IMR-90 (cell line): Measurements from ENCODE around the gene DBN1. TPM values are rescaled to one million over a fixed set of nuclear protein-coding genes. Genes with fewer than 3 reads are reported as not detected.

Source experiments
- ATAC-seq: fragments of 200-7000 bp; cut with Tn5 transposase; 2 replicates; pipeline ENCODE4 v1.9.1; 2020; ENCODE audit warnings: low read depth, mild to moderate bottlenecking, moderate library complexity
- BruUV-seq: library from RNA; stranded (reverse); fragments of 400-500 nt; replicated peaks from 2 replicates; lab custom pipeline; 2021; lab: Mats Ljungman, UMichigan
- CTCF ChIA-PET: fragments of 300-600 bp; formaldehyde crosslinking; extraction: SDS; loops from one replicate; lab custom pipeline; 2021; ENCODE audit warnings: antibody characterized with exemption; lab: Yijun Ruan, JAX
- POLR2A ChIA-PET: fragments of 300-600 bp; sonication (Branson Sonifier 250); formaldehyde crosslinking; loops from one replicate; lab custom pipeline; 2022; ENCODE audit warnings: antibody characterized with exemption; ENCODE audit not compliant: unreplicated experiment; lab: Charles Lee
- DNase-seq: peaks from one replicate; pipeline ENCODE4 v3.0.0; 2013
- H2AFZ ChIP-seq: replicated peaks from 2 replicates; pipeline ENCODE3; 2013; ENCODE audit warnings: low read length, mild to moderate bottlenecking; ENCODE audit not compliant: poor library complexity
- H2AK5ac ChIP-seq: 2 replicates; pipeline ENCODE4 v1.6.1; 2013; ENCODE audit warnings: low read depth, low read length, inconsistent platforms
- H2AK9ac ChIP-seq: replicated peaks from 2 replicates; pipeline ENCODE3; 2013; ENCODE audit warnings: mild to moderate bottlenecking, low read depth, low read length, moderate library complexity; ENCODE audit not compliant: poor library complexity
- H2BK120ac ChIP-seq: 2 replicates; pipeline ENCODE4 v1.6.1; 2013; ENCODE audit warnings: low read depth, low read length, inconsistent platforms
- H2BK15ac ChIP-seq: 3 replicates; pipeline ENCODE4 v1.6.1; 2013; ENCODE audit warnings: low read depth, low read length, inconsistent platforms
- H2BK20ac ChIP-seq: 2 replicates; pipeline ENCODE4 v1.6.1; 2013; ENCODE audit warnings: low read depth, mild to moderate bottlenecking, inconsistent platforms, low read length, moderate library complexity
- H2BK5ac ChIP-seq: 2 replicates; pipeline ENCODE4 v1.6.1; 2013; ENCODE audit warnings: mild to moderate bottlenecking, low read depth, low read length, inconsistent platforms; ENCODE audit not compliant: poor library complexity, severe bottlenecking
- H3K14ac ChIP-seq: replicated peaks from 2 replicates; pipeline ENCODE4 v1.6.1; 2013; ENCODE audit warnings: low read depth, low read length, inconsistent platforms
- H3K18ac ChIP-seq: 2 replicates; pipeline ENCODE4 v1.6.1; 2013; ENCODE audit warnings: low read depth, low read length, control low read depth
- H3K23ac ChIP-seq: 2 replicates; pipeline ENCODE4 v1.6.1; 2013; ENCODE audit warnings: low read depth, low read length, inconsistent platforms
- H3K27ac ChIP-seq: 2 replicates; pipeline ENCODE4 v1.5.1; 2013; ENCODE audit warnings: mild to moderate bottlenecking, control low read depth, low read length; ENCODE audit not compliant: insufficient read depth
- H3K27me3 ChIP-seq: 2 replicates; pipeline ENCODE4 v1.6.1; 2013; ENCODE audit warnings: low read length; ENCODE audit not compliant: control insufficient read depth, insufficient read depth
- H3K36me3 ChIP-seq: 2 replicates; pipeline ENCODE4 v1.6.1; 2013; ENCODE audit warnings: low read length, mixed read lengths; ENCODE audit not compliant: control insufficient read depth, insufficient read depth
- H3K4ac ChIP-seq: 2 replicates; pipeline ENCODE4 v1.6.1; 2013; ENCODE audit warnings: low read depth, low read length, inconsistent platforms
- H3K4me1 ChIP-seq: 2 replicates; pipeline ENCODE4 v1.6.1; 2013; ENCODE audit warnings: low read length, mixed read lengths; ENCODE audit not compliant: control insufficient read depth, insufficient read depth
- H3K4me2 ChIP-seq: 2 replicates; pipeline ENCODE4 v1.6.1; 2013; ENCODE audit warnings: low read depth, mild to moderate bottlenecking, control low read depth, low read length, moderate library complexity
- H3K4me3 ChIP-seq: 2 replicates; pipeline ENCODE4 v1.5.1; 2013; ENCODE audit warnings: low read depth, mild to moderate bottlenecking, control low read depth, low read length, moderate library complexity; ENCODE audit not compliant: insufficient read depth
- H3K56ac ChIP-seq: 2 replicates; pipeline ENCODE4 v1.6.1; 2013; ENCODE audit warnings: low read length, inconsistent platforms; ENCODE audit not compliant: insufficient read depth; ENCODE audit errors: extremely low read depth
- H3K79me1 ChIP-seq, 2 experiments: 2 replicates each; pipeline ENCODE4 v1.6.1; 2013; ENCODE audit warnings: low read length in 2 of 2, inconsistent platforms in 1 of 2, low read depth in 1 of 2
- H3K9ac ChIP-seq: 2 replicates; pipeline ENCODE4 v1.6.1; 2013; ENCODE audit warnings: low read depth, low read length, control low read depth
- H3K9me1 ChIP-seq: 2 replicates; pipeline ENCODE4 v1.6.1; 2013; ENCODE audit warnings: low read length, inconsistent platforms; ENCODE audit not compliant: insufficient read depth
- H3K9me3 ChIP-seq: 2 replicates; pipeline ENCODE4 v1.6.1; 2013; ENCODE audit warnings: low read length; ENCODE audit not compliant: control insufficient read depth, insufficient read depth
- H4K20me1 ChIP-seq: 2 replicates; pipeline ENCODE4 v1.6.1; 2013; ENCODE audit warnings: low read length, inconsistent platforms; ENCODE audit not compliant: insufficient read depth
- H4K5ac ChIP-seq: 2 replicates; pipeline ENCODE4 v1.6.1; 2013; ENCODE audit warnings: mild to moderate bottlenecking, low read depth, low read length, control low read depth
- H4K8ac ChIP-seq, 2 experiments: 2 replicates each; pipeline ENCODE4 v1.6.1; 2013; ENCODE audit warnings: low read depth in 2 of 2, low read length in 2 of 2, control low read depth in 1 of 2, inconsistent platforms in 1 of 2
- H4K91ac ChIP-seq: 2 replicates; pipeline ENCODE4 v1.6.1; 2013; ENCODE audit warnings: low read depth, low read length, inconsistent platforms; ENCODE audit not compliant: insufficient read depth
- BHLHE40 ChIP-seq: fragments of 150-350 bp; IDR thresholded peaks from 2 replicates; pipeline ENCODE4 v1.6.1; 2016; ENCODE audit warnings: mild to moderate bottlenecking, low read depth, low read length
- CEBPB ChIP-seq: IDR thresholded peaks from 2 replicates; pipeline ENCODE4 v1.6.1; 2012; ENCODE audit warnings: low read depth, low read length, improper control_type of control experiment
- CHD1 ChIP-seq: IDR thresholded peaks from 2 replicates; pipeline ENCODE4 v1.6.1; 2012; ENCODE audit warnings: low read depth, low read length, improper control_type of control experiment
- CTCF ChIP-seq: conservative IDR thresholded peaks from 2 replicates; pipeline ENCODE4 v1.5.1; 2012; ENCODE audit warnings: mild to moderate bottlenecking, low read depth, low read length, improper control_type of control experiment
- ELK1 ChIP-seq: fragments of 150-350 bp; IDR thresholded peaks from 2 replicates; pipeline ENCODE4 v1.6.1; 2016; ENCODE audit warnings: low read depth, mild to moderate bottlenecking, low read length, moderate library complexity, borderline replicate concordance
- FOS ChIP-seq: fragments of 150-350 bp; IDR thresholded peaks from 2 replicates; pipeline ENCODE4 v1.6.1; 2016; ENCODE audit warnings: low read depth, low read length
- MAFK ChIP-seq: IDR thresholded peaks from 2 replicates; pipeline ENCODE4 v1.6.1; 2012; ENCODE audit warnings: low read depth, low read length, improper control_type of control experiment
- MAZ ChIP-seq: IDR thresholded peaks from 2 replicates; pipeline ENCODE4 v1.6.1; 2012; ENCODE audit warnings: low read depth, mild to moderate bottlenecking, low read length, improper control_type of control experiment, moderate library complexity, borderline replicate concordance
- MXI1 ChIP-seq: IDR thresholded peaks from 2 replicates; pipeline ENCODE4 v1.6.1; 2012; ENCODE audit warnings: low read depth, mild to moderate bottlenecking, low read length, moderate library complexity, borderline replicate concordance
- NFE2L2 ChIP-seq: fragments of 150-350 bp; IDR thresholded peaks from 2 replicates; pipeline ENCODE4 v1.6.1; 2016; ENCODE audit warnings: low read depth, mild to moderate bottlenecking, low read length
- POLR2A ChIP-seq: IDR thresholded peaks from 2 replicates; pipeline ENCODE4 v1.6.1; 2012; ENCODE audit warnings: mild to moderate bottlenecking, low read depth, low read length
- RAD21 ChIP-seq: IDR thresholded peaks from 2 replicates; pipeline ENCODE4 v1.6.1; 2012; ENCODE audit warnings: low read length, improper control_type of control experiment
- RCOR1 ChIP-seq: IDR thresholded peaks from 2 replicates; pipeline ENCODE4 v1.6.1; 2012; ENCODE audit warnings: mild to moderate bottlenecking, low read length, improper control_type of control experiment; ENCODE audit not compliant: insufficient replicate concordance
- RFX5 ChIP-seq: IDR thresholded peaks from 2 replicates; pipeline ENCODE4 v1.8.0; 2012; ENCODE audit warnings: low read depth, mild to moderate bottlenecking, low read length, moderate library complexity
- SMC3 ChIP-seq: fragments of 150-350 bp; IDR thresholded peaks from 2 replicates; pipeline ENCODE4 v1.6.1; 2016; ENCODE audit warnings: low read depth, mild to moderate bottlenecking, antibody characterized with exemption, low read length, moderate library complexity
- WGBS, 2 experiments: methylation state at CpG; one replicate each; pipeline versions ENCODE4 v1.1.5 to v1.1.7; 2013; ENCODE audit warnings: missing lambda C conversion rate in 2 of 2; ENCODE audit not compliant: insufficient read length in 1 of 2; ENCODE audit errors: extremely low coverage in 2 of 2; 5-methylcytosine and 5-hydroxymethylcytosine counted together
- dilution Hi-C: fragments of 300-500 bp; cut with HindIII; formaldehyde crosslinking; loops from one replicate; pipeline ENCODE4 v1.14.3; 2018; ENCODE audit warnings: low sequenced_read_pairs; ENCODE audit not compliant: unreplicated experiment
- in situ Hi-C: fragments of 300-500 bp; cut with MboI; formaldehyde crosslinking; loops from 3 replicates; pipeline ENCODE4 v1.14.3; 2019; ENCODE audit warnings: low sequenced_read_pairs, inconsistent platforms, mixed read lengths
- intact Hi-C: fragments of 100-400 bp; cut with micrococcal nuclease; formaldehyde crosslinking; loops from 2 replicates; pipeline ENCODE4 v1.10.0; 2022
- polyA plus RNA-seq, 3 experiments: library from polyadenylated mRNA; depleted of rRNA; stranded (reverse); fragments of >200 nt; gene quantifications; 2 replicates each; pipeline ENCODE4 v1.2.3, GENCODE V29; 2012; ENCODE audit warnings: low replicate concordance in 1 of 3
- total RNA-seq: library from RNA; depleted of rRNA; stranded (reverse); fragments of >200 nt; gene quantifications from 2 replicates; pipeline ENCODE4 v1.2.3, GENCODE V29; 2012
- TF ChIP-seq, protein P1 (sequence below): fragments of 150-350 bp; IDR thresholded peaks from 2 replicates; pipeline ENCODE4 v1.6.1; 2017; ENCODE audit warnings: mild to moderate bottlenecking, antibody characterized with exemption, low read length, low read depth

Gene DBN1
- total and polyA plus RNA-seq, 2 of the 4 experiments (the other 2 are of a cell fraction) = 122 to 187 TPM

GRCh38 chr5:177505075-177505474, 31.6 kb upstream of the DBN1 start:
- Histone ChIP-seq H2BK20ac (no peak overlapping the region), H2AFZ (no peak overlapping the region), H2AK5ac (no peak overlapping the region), H3K36me3 (peaks cover 6% of the 10 kb centered on the region), H3K14ac (no peak overlapping the region), H3K9me3 (no peaks in the 10 kb centered on the region), H2BK15ac (no peak overlapping the region), H3K4me1 (peaks cover 7% of the 10 kb centered on the region; the same call in 1 of the 2 replicates), H3K9ac (no peak overlapping the region), H3K56ac (no peak overlapping the region), H3K18ac (no peak overlapping the region), H4K8ac (no peak overlapping the region), H2AK9ac (no peak overlapping the region), H3K27ac (no peak overlapping the region), H3K4ac (no peak overlapping the region), H3K9me1 (no peaks in the 10 kb centered on the region), H2BK5ac (no peak overlapping the region), H3K4me2 (no peak overlapping the region), H4K5ac (no peak overlapping the region), H3K27me3 (no peaks in the 10 kb centered on the region), H2BK120ac (no peak overlapping the region), H3K23ac (no peak overlapping the region), H4K20me1 (no peaks in the 10 kb centered on the region), H4K91ac (no peak overlapping the region), H3K4me3 (no peak overlapping the region), H3K79me1 (no peaks in the 10 kb centered on the region; a peak in 1 of 4 replicates)
- in situ Hi-C loops = no loop called here
- no CpG with 5 or more reads among the region's 4 CpGs for WGBS, 2 experiments
- TF ChIP-seq RAD21 (no peak), CHD1 (no peak), CTCF (no peak), ELK1 (no peak), POLR2A (no peak), MAZ (no peak), MXI1 (no peak), MAFK (no peak), BHLHE40 (no peak), RCOR1 (no peak), FOS (no peak), RFX5 (no peak), SMC3 (no peak), NFE2L2 (no peak), CEBPB (no peak)
- TF ChIP-seq, protein P1, sequence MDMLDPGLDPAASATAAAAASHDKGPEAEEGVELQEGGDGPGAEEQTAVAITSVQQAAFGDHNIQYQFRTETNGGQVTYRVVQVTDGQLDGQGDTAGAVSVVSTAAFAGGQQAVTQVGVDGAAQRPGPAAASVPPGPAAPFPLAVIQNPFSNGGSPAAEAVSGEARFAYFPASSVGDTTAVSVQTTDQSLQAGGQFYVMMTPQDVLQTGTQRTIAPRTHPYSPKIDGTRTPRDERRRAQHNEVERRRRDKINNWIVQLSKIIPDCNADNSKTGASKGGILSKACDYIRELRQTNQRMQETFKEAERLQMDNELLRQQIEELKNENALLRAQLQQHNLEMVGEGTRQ = no peak
- intact Hi-C loops = no loop called here
- no peak for DNase-seq
- ChIA-PET POLR2A (interaction anchor here (1.0 kb wide), 1 partner anchor 10 kb away, joined by 3 read pairs; no protein-coding TSS in a partner anchor), CTCF (no interaction called here)
- dilution Hi-C loops = no loop called here
- BruUV-seq = no TSS peak
- no peak for ATAC-seq
